CD4-positive, alpha-beta T cell treated with Interleukin-1 beta for 1 hour (primary cell): ENCODE results near the gene ZC3HAV1.

Experiments
- DNase-seq, 2 donors: peaks; one replicate each; pipeline ENCODE4 v3.0.0-alpha.2; 2020 to 2022

Gene ZC3HAV1

GRCh38 chr7:139004321-139005090 lies 105.0 kb downstream of the ZC3HAV1 start:
- DNase-seq = no peak

GRCh38 chr7:138999414-138999813 lies 110.1 kb downstream of the ZC3HAV1 start:
- no peak for DNase-seq
